HepG2 (cell line): Measurements from ENCODE around the gene FUT6. TPM values are rescaled to one million over a fixed set of nuclear protein-coding genes. Genes with fewer than 3 reads are reported as not detected.

Experiments
- AHR ChIP-seq: IDR thresholded peaks from 2 replicates; pipeline ENCODE4 v1.6.1; 2018; ENCODE audit warnings: missing genetic modification reagents, missing compliant biosample characterization
- ELF1 ChIP-seq: sonication (generic); formaldehyde crosslinking; IDR thresholded peaks from 2 replicates; pipeline ENCODE4 v1.4.0; 2020; ENCODE audit warnings: missing genetic modification reagents
- FOXM1 ChIP-seq: sonication (generic); formaldehyde crosslinking; IDR thresholded peaks from 2 replicates; pipeline ENCODE4 v1.5.0; 2020; ENCODE audit warnings: missing genetic modification reagents
- GFI1 ChIP-seq: sonication (generic); formaldehyde crosslinking; IDR thresholded peaks from 2 replicates; pipeline ENCODE4 v1.5.0; 2020; ENCODE audit warnings: missing genetic modification reagents, mild to moderate bottlenecking, borderline replicate concordance
- HOXD1 ChIP-seq: sonication (generic); formaldehyde crosslinking; IDR thresholded peaks from 2 replicates; pipeline ENCODE4 v1.5.0; 2020; ENCODE audit warnings: missing genetic modification reagents
- MTF1 ChIP-seq: sonication (generic); formaldehyde crosslinking; IDR thresholded peaks from 2 replicates; pipeline ENCODE4 v1.5.0; 2020; ENCODE audit warnings: missing genetic modification reagents
- MXD4 ChIP-seq: IDR thresholded peaks from 2 replicates; pipeline ENCODE4 v1.6.1; 2016; ENCODE audit warnings: mild to moderate bottlenecking, missing biosample characterization, missing genetic modification reagents
- RBM39 ChIP-seq: fragments of 200-400 bp; formaldehyde crosslinking; IDR thresholded peaks from one replicate; pipeline ENCODE4 v1.6.1; 2018; ENCODE audit warnings: antibody characterized with exemption, mild to moderate bottlenecking, low read depth, low read length; ENCODE audit not compliant: poor library complexity, severe bottlenecking
- REPIN1 ChIP-seq: sonication (generic); formaldehyde crosslinking; IDR thresholded peaks from 2 replicates; pipeline ENCODE4 v1.8.0; 2022; ENCODE audit warnings: missing genetic modification reagents, low read depth, mild to moderate bottlenecking, borderline replicate concordance
- SMC3 ChIP-seq: IDR thresholded peaks from 2 replicates; pipeline ENCODE4 v1.6.1; 2011; ENCODE audit warnings: low read length, improper control_type of control experiment
- SP2 ChIP-seq: sonication (generic); formaldehyde crosslinking; IDR thresholded peaks from 2 replicates; pipeline ENCODE4 v1.5.1; 2020; ENCODE audit warnings: mild to moderate bottlenecking, missing genetic modification reagents
- ZNF329 ChIP-seq: sonication (generic); formaldehyde crosslinking; IDR thresholded peaks from 2 replicates; pipeline ENCODE4 v1.9.0; 2021; ENCODE audit warnings: low read depth, mild to moderate bottlenecking, missing genetic modification reagents
- ZNF644 ChIP-seq: IDR thresholded peaks from 2 replicates; pipeline ENCODE4 v1.6.1; 2016; ENCODE audit warnings: low read depth
- ZSCAN31 ChIP-seq: sonication (generic); formaldehyde crosslinking; IDR thresholded peaks from 2 replicates; pipeline ENCODE4 v1.5.0; 2020; ENCODE audit warnings: low read depth, mild to moderate bottlenecking, missing genetic modification reagents
- polyA plus RNA-seq, 8 experiments: library from polyadenylated mRNA; depleted of rRNA in 3 of 8; stranded (reverse) in 7 of 8; unstranded in 1 of 8; fragments of >200 nt; fragmentation: Illumina TruSeq in 4 of 8; extraction: Trizol in 4 of 8; gene quantifications; 2 replicates each; pipeline versions ENCODE4 v1.2.1 to v1.2.3, GENCODE V29; 2011 to 2016; ENCODE audit warnings: low read depth in 4 of 8, missing spikeins in 1 of 8, mixed read lengths in 1 of 8; ENCODE audit not compliant: insufficient read depth in 1 of 8
- total RNA-seq, 5 experiments: library from RNA; depleted of rRNA; stranded (reverse); fragments of >200 nt; fragmentation: Illumina TruSeq; extraction: Trizol; gene quantifications; 2 replicates each; pipeline ENCODE4 v1.2.3, GENCODE V29; 2016; ENCODE audit warnings: low read depth in 1 of 5
- TF ChIP-seq, protein P1 (sequence below): sonication (generic); formaldehyde crosslinking; IDR thresholded peaks from 2 replicates; pipeline ENCODE4 v1.4.0; 2020; ENCODE audit warnings: missing genetic modification reagents, borderline replicate concordance
- TF ChIP-seq, protein P2 (sequence below): sonication (generic); formaldehyde crosslinking; IDR thresholded peaks from 2 replicates; pipeline ENCODE4 v1.4.0; 2020; ENCODE audit warnings: mild to moderate bottlenecking, missing genetic modification reagents, borderline replicate concordance
- TF ChIP-seq, protein P3 (sequence below): sonication (generic); formaldehyde crosslinking; IDR thresholded peaks from 2 replicates; pipeline ENCODE4 v1.5.1; 2020; ENCODE audit warnings: missing genetic modification reagents, mild to moderate bottlenecking, borderline replicate concordance
- TF ChIP-seq, protein P4 (sequence below): sonication (generic); formaldehyde crosslinking; IDR thresholded peaks from 2 replicates; pipeline ENCODE4 v1.9.0; 2022; ENCODE audit warnings: missing genetic modification reagents, mild to moderate bottlenecking, borderline replicate concordance

FUT6 gene
- total and polyA plus RNA-seq, 2 of the 13 experiments (the other 11 are each of a cell fraction or from before 2014, with no cell fraction given) = 8.2 to 27.7 TPM

DNA sequence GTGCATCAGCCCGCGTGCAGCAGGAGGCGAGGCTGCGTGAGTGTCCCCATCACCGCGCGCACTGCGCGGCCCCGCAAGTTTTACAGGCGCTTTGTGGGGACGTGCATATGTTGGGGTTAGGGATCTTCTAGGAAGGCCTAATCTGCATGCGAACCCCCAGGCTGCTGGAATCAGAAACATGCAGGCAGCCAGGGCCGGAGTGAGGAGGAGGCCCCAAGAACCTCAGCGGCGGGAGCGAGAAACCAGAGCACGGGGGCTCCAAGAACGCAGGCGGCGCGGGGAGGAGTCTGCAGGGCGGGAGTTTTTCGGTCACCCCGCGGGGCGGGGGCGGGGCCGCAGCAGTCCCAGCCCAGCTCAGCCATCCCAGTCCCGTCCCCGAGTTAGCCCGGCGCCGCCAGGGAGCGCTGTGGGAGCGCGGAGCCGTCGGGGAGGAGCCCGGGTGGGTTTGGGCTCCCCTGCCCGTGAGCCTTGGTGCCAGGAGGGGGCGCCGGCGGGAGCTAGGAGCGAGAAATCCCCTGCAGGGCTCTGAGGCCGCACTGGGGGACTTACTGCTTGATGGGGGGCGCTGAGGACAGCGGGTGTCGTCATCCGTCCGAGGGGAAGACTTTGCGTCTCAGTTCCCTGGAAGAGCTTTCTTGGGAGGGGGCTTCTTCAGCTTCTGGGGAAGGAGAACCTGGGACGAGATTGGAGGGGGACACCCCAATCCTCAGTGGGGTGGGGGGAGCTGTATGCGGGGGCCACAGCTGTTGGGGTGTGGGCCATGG is 35.6 kb downstream of the FUT6 start (continued):
- TF ChIP-seq, protein P1, sequence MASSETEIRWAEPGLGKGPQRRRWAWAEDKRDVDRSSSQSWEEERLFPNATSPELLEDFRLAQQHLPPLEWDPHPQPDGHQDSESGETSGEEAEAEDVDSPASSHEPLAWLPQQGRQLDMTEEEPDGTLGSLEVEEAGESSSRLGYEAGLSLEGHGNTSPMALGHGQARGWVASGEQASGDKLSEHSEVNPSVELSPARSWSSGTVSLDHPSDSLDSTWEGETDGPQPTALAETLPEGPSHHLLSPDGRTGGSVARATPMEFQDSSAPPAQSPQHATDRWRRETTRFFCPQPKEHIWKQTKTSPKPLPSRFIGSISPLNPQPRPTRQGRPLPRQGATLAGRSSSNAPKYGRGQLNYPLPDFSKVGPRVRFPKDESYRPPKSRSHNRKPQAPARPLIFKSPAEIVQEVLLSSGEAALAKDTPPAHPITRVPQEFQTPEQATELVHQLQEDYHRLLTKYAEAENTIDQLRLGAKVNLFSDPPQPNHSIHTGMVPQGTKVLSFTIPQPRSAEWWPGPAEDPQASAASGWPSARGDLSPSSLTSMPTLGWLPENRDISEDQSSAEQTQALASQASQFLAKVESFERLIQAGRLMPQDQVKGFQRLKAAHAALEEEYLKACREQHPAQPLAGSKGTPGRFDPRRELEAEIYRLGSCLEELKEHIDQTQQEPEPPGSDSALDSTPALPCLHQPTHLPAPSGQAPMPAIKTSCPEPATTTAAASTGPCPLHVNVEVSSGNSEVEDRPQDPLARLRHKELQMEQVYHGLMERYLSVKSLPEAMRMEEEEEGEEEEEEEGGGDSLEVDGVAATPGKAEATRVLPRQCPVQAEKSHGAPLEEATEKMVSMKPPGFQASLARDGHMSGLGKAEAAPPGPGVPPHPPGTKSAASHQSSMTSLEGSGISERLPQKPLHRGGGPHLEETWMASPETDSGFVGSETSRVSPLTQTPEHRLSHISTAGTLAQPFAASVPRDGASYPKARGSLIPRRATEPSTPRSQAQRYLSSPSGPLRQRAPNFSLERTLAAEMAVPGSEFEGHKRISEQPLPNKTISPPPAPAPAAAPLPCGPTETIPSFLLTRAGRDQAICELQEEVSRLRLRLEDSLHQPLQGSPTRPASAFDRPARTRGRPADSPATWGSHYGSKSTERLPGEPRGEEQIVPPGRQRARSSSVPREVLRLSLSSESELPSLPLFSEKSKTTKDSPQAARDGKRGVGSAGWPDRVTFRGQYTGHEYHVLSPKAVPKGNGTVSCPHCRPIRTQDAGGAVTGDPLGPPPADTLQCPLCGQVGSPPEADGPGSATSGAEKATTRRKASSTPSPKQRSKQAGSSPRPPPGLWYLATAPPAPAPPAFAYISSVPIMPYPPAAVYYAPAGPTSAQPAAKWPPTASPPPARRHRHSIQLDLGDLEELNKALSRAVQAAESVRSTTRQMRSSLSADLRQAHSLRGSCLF = no peak
- TF ChIP-seq, protein P2, sequence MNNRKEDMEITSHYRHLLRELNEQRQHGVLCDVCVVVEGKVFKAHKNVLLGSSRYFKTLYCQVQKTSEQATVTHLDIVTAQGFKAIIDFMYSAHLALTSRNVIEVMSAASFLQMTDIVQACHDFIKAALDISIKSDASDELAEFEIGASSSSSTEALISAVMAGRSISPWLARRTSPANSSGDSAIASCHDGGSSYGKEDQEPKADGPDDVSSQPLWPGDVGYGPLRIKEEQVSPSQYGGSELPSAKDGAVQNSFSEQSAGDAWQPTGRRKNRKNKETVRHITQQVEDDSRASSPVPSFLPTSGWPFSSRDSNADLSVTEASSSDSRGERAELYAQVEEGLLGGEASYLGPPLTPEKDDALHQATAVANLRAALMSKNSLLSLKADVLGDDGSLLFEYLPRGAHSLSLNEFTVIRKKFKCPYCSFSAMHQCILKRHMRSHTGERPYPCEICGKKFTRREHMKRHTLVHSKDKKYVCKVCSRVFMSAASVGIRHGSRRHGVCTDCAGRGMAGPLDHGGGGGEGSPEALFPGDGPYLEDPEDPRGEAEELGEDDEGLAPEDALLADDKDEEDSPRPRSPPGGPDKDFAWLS (CRISPR knock-in tag) = 0 out of 2 replicates have a peak, but pooled peaks have one; percentile 23
- TF ChIP-seq FOXM1 (CRISPR knock-in tag) (no peak), REPIN1 (CRISPR knock-in tag) (peak; percentile 41; the same call in 1 of the 2 replicates), GFI1 (CRISPR knock-in tag) (no peak), SP2 (peak; percentile 29; the same call in 1 of the 2 replicates), SMC3 (peak; percentile 59; the same call in 1 of the 2 replicates), ELF1 (CRISPR knock-in tag) (no peak), HOXD1 (no peak), MTF1 (CRISPR knock-in tag) (no peak), ZNF329 (CRISPR knock-in tag) (0 out of 2 replicates have a peak, but pooled peaks have one; percentile 45), AHR (CRISPR knock-in tag) (no peak), ZNF644 (CRISPR knock-in tag) (no peak), ZSCAN31 (peak; percentile 95), RBM39 (peak; percentile 84), MXD4 (CRISPR knock-in tag) (0 out of 2 replicates have a peak, but pooled peaks have one; percentile 18)
- TF ChIP-seq, protein P3, sequence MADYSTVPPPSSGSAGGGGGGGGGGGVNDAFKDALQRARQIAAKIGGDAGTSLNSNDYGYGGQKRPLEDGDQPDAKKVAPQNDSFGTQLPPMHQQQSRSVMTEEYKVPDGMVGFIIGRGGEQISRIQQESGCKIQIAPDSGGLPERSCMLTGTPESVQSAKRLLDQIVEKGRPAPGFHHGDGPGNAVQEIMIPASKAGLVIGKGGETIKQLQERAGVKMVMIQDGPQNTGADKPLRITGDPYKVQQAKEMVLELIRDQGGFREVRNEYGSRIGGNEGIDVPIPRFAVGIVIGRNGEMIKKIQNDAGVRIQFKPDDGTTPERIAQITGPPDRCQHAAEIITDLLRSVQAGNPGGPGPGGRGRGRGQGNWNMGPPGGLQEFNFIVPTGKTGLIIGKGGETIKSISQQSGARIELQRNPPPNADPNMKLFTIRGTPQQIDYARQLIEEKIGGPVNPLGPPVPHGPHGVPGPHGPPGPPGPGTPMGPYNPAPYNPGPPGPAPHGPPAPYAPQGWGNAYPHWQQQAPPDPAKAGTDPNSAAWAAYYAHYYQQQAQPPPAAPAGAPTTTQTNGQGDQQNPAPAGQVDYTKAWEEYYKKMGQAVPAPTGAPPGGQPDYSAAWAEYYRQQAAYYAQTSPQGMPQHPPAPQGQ (CRISPR knock-in tag) = no peak
- TF ChIP-seq, protein P4, sequence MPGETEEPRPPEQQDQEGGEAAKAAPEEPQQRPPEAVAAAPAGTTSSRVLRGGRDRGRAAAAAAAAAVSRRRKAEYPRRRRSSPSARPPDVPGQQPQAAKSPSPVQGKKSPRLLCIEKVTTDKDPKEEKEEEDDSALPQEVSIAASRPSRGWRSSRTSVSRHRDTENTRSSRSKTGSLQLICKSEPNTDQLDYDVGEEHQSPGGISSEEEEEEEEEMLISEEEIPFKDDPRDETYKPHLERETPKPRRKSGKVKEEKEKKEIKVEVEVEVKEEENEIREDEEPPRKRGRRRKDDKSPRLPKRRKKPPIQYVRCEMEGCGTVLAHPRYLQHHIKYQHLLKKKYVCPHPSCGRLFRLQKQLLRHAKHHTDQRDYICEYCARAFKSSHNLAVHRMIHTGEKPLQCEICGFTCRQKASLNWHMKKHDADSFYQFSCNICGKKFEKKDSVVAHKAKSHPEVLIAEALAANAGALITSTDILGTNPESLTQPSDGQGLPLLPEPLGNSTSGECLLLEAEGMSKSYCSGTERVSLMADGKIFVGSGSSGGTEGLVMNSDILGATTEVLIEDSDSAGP = peak; percentile 91
